H1 (cell line): ENCODE data around the gene MCAT. TPM values are rescaled to one million over a fixed set of nuclear protein-coding genes. Genes with fewer than 3 reads are reported as not detected.

Source experiments
- CEBPB ChIP-seq: IDR thresholded peaks from 2 replicates; pipeline ENCODE4 v1.6.1; 2012; ENCODE audit warnings: low read depth, low read length
- CHD7 ChIP-seq: fragments of 300-600 bp; sonication (generic); IDR thresholded peaks from 2 replicates; pipeline ENCODE4 v1.7.1; 2012; ENCODE audit warnings: low read length, moderate library complexity, mild to moderate bottlenecking, inconsistent platforms; ENCODE audit not compliant: insufficient replicate concordance
- KDM4A ChIP-seq: IDR thresholded peaks from one replicate; pipeline ENCODE4 v1.7.1; 2012; ENCODE audit warnings: low read depth, mild to moderate bottlenecking, moderate library complexity, low read length, inconsistent platforms; ENCODE audit not compliant: severe bottlenecking
- POLR2A ChIP-seq, 2 experiments: IDR thresholded peaks; 1 replicate in 1 of 2; 2 replicates in 1 of 2; pipeline ENCODE4 v1.6.1; 2011; ENCODE audit warnings: low read depth in 2 of 2, low read length in 2 of 2, mild to moderate bottlenecking in 2 of 2; ENCODE audit errors: control extremely low read depth in 1 of 2
- SIN3A ChIP-seq, 2 experiments: IDR thresholded peaks in 1 of 2; conservative IDR thresholded peaks in 1 of 2; 2 replicates each; pipeline ENCODE4 v1.6.1; 2011 to 2012; ENCODE audit warnings: low read length in 2 of 2, improper control_type of control experiment in 1 of 2, low read depth in 1 of 2, mild to moderate bottlenecking in 1 of 2
- SIX5 ChIP-seq: IDR thresholded peaks from 2 replicates; pipeline ENCODE4 v1.6.1; 2011; ENCODE audit warnings: mild to moderate bottlenecking, low read depth, low read length
- TAF1 ChIP-seq: IDR thresholded peaks from 2 replicates; pipeline ENCODE4 v1.6.1; 2011; ENCODE audit warnings: mild to moderate bottlenecking, low read depth, low read length
- TCF12 ChIP-seq: IDR thresholded peaks from 2 replicates; pipeline ENCODE4 v1.6.1; 2011; ENCODE audit warnings: low read depth, mild to moderate bottlenecking, low read length
- YY1 ChIP-seq: IDR thresholded peaks from 2 replicates; pipeline ENCODE4 v1.6.1; 2011; ENCODE audit warnings: low read depth, mild to moderate bottlenecking, low read length
- polyA plus RNA-seq, 7 experiments: library from polyadenylated mRNA; depleted of rRNA in 3 of 7; stranded (reverse) in 5 of 7; unstranded in 2 of 7; fragments of >200 nt in 5 of 7; fragments of 200-250 nt in 2 of 7; gene quantifications; 1 replicate in 5 of 7; 2 replicates in 1 of 7; 4 replicates in 1 of 7; pipeline versions ENCODE4 v1.2.1 to v1.2.3, GENCODE V29; 2011 to 2013; ENCODE audit warnings: missing spikeins in 2 of 7, mixed read lengths in 2 of 7
- total RNA-seq: library from RNA; stranded (reverse); fragmentation: NEBNext Ultra II Directional; extraction: Animal tissue kit (Norgen Biotek cat#: 25700); gene quantifications from 2 replicates; pipeline ENCODE4 v1.2.1, GENCODE V29; 2021

The MCAT gene
- total and polyA plus RNA-seq, 2 of the 8 experiments (the other 6 are each of a cell fraction or from before 2014, with no cell fraction given): 15.8 to 17.4 TPM

GRCh38 chr22:43109921-43110443 lies 33.2 kb downstream of the MCAT start (continued):
- TF ChIP-seq CHD7: no peak
- no peak for TF ChIP-seq POLR2A (IDR thresholded peaks at IDR 0.05; ENCODE audit: control extremely low read depth in 1 of 2, low read depth in 2 of 2, low read length in 2 of 2)
- TF ChIP-seq TCF12: no peak
- no peak for TF ChIP-seq TAF1
- no peak for TF ChIP-seq CEBPB
- TF ChIP-seq SIX5: no peak
- no peak for TF ChIP-seq YY1
- no peak; a peak in 1 of 4 replicates for TF ChIP-seq SIN3A (conservative IDR thresholded peaks at IDR 0.05 in 1 of 2, IDR thresholded peaks at IDR 0.05 in 1 of 2; ENCODE audit: low read depth in 1 of 2, low read length in 2 of 2)
- peak; percentile 1 for TF ChIP-seq KDM4A
